Measurements from ENCODE around the gene FGFR4.

Gene FGFR4

GRCh38 chr5:177065491-177065890, 21.2 kb upstream of the FGFR4 start:
- Histone ChIP-seq H3K9me3 (ENCODE audit: insufficient read depth, low read depth, low read length) (no peaks in the 10 kb centered on the region), H3K27ac (ENCODE audit: low read length) (no peak overlapping the region), H3K27me3 (ENCODE audit: insufficient read depth, low read length) (no peaks in the 10 kb centered on the region), H3K4me1 (ENCODE audit: insufficient read depth, low read length) (no peaks in the 10 kb centered on the region), H3K4me3 (ENCODE audit: low read length) (no peak overlapping the region), H3K36me3 (ENCODE audit: insufficient read depth, low read depth, low read length) (peaks cover 39% of the 10 kb centered on the region), H3K9ac (ENCODE audit: low read depth, low read length) (no peak overlapping the region)

- H3K4me3 ChIP-seq (ENCODE audit: low read length), result no peak overlapping the region
- no peak overlapping the region for H3K27ac ChIP-seq (ENCODE audit: low read length)
- H3K27me3 ChIP-seq (ENCODE audit: insufficient read depth, low read length), result no peaks in the 10 kb centered on the region
- H3K4me1 ChIP-seq (ENCODE audit: insufficient read depth, low read length), result no peaks in the 10 kb centered on the region
- no peak overlapping the region for H3K9ac ChIP-seq (ENCODE audit: low read depth, low read length)
- H3K36me3 ChIP-seq (ENCODE audit: insufficient read depth, low read depth, low read length), result peaks cover 39% of the 10 kb centered on the region
- H3K9me3 ChIP-seq (ENCODE audit: insufficient read depth, low read depth, low read length), result no peaks in the 10 kb centered on the region
Measured at GRCh38 chr5:177066224-177066623, 20.5 kb upstream of the FGFR4 start.

- H3K27me3 ChIP-seq (ENCODE audit: insufficient read depth, low read length), result no peaks in the 10 kb centered on the region
- no peaks in the 10 kb centered on the region for H3K9me3 ChIP-seq (ENCODE audit: insufficient read depth, low read depth, low read length)
- H3K4me3 ChIP-seq (ENCODE audit: low read length), result no peak overlapping the region
- no peaks in the 10 kb centered on the region for H3K4me1 ChIP-seq (ENCODE audit: insufficient read depth, low read length)
- H3K27ac ChIP-seq (ENCODE audit: low read length), result no peak overlapping the region
- no peak overlapping the region for H3K9ac ChIP-seq (ENCODE audit: low read depth, low read length)
- H3K36me3 ChIP-seq (ENCODE audit: insufficient read depth, low read depth, low read length), result peaks cover 31% of the 10 kb centered on the region
Measured at GRCh38 chr5:177067503-177067902, 19.2 kb upstream of the FGFR4 start.

- Histone ChIP-seq H3K4me3 (ENCODE audit: low read length) (no peak overlapping the region), H3K9me3 (ENCODE audit: insufficient read depth, low read depth, low read length) (no peaks in the 10 kb centered on the region), H3K36me3 (ENCODE audit: insufficient read depth, low read depth, low read length) (peaks cover 8% of the 10 kb centered on the region; the same call in 1 of the 2 replicates), H3K4me1 (ENCODE audit: insufficient read depth, low read length) (no peaks in the 10 kb centered on the region), H3K9ac (ENCODE audit: low read depth, low read length) (no peak overlapping the region), H3K27ac (ENCODE audit: low read length) (no peak overlapping the region), H3K27me3 (ENCODE audit: insufficient read depth, low read length) (no peaks in the 10 kb centered on the region)
Measured at GRCh38 chr5:177070536-177071191, 16.1 kb upstream of the FGFR4 start.

- H3K4me1 ChIP-seq (ENCODE audit: insufficient read depth, low read length), result no peaks in the 10 kb centered on the region
- no peak overlapping the region for H3K9ac ChIP-seq (ENCODE audit: low read depth, low read length)
- H3K36me3 ChIP-seq (ENCODE audit: insufficient read depth, low read depth, low read length), result no peaks in the 10 kb centered on the region
- no peak overlapping the region for H3K4me3 ChIP-seq (ENCODE audit: low read length)
- no peaks in the 10 kb centered on the region for H3K27me3 ChIP-seq (ENCODE audit: insufficient read depth, low read length)
- H3K27ac ChIP-seq (ENCODE audit: low read length), result no peak overlapping the region
- H3K9me3 ChIP-seq (ENCODE audit: insufficient read depth, low read depth, low read length), result no peaks in the 10 kb centered on the region
Measured at GRCh38 chr5:177071666-177072385, 14.9 kb upstream of the FGFR4 start.

GRCh38 chr5:177077335-177077734, 9.4 kb upstream of the FGFR4 start:
- H3K9ac ChIP-seq (ENCODE audit: low read depth, low read length), result no peak overlapping the region
- H3K36me3 ChIP-seq (ENCODE audit: insufficient read depth, low read depth, low read length), result no peaks in the 10 kb centered on the region
- no peaks in the 10 kb centered on the region for H3K27me3 ChIP-seq (ENCODE audit: insufficient read depth, low read length)
- H3K9me3 ChIP-seq (ENCODE audit: insufficient read depth, low read depth, low read length), result no peaks in the 10 kb centered on the region
- no peak overlapping the region for H3K4me3 ChIP-seq (ENCODE audit: low read length)
- H3K27ac ChIP-seq (ENCODE audit: low read length), result no peak overlapping the region
- H3K4me1 ChIP-seq (ENCODE audit: insufficient read depth, low read length), result no peaks in the 10 kb centered on the region

- H3K9me3 ChIP-seq (ENCODE audit: insufficient read depth, low read depth, low read length), result no peaks in the 10 kb centered on the region
- H3K36me3 ChIP-seq (ENCODE audit: insufficient read depth, low read depth, low read length), result no peaks in the 10 kb centered on the region
- no peaks in the 10 kb centered on the region for H3K4me1 ChIP-seq (ENCODE audit: insufficient read depth, low read length)
- H3K27me3 ChIP-seq (ENCODE audit: insufficient read depth, low read length), result no peaks in the 10 kb centered on the region
- H3K4me3 ChIP-seq (ENCODE audit: low read length), result no peak overlapping the region
- H3K27ac ChIP-seq (ENCODE audit: low read length), result no peak overlapping the region
- no peak overlapping the region for H3K9ac ChIP-seq (ENCODE audit: low read depth, low read length)
Measured at GRCh38 chr5:177079606-177080005, 7.1 kb upstream of the FGFR4 start.

- no peak overlapping the region for H3K4me3 ChIP-seq (ENCODE audit: low read length)
- no peak overlapping the region for H3K9ac ChIP-seq (ENCODE audit: low read depth, low read length)
- no peaks in the 10 kb centered on the region for H3K9me3 ChIP-seq (ENCODE audit: insufficient read depth, low read depth, low read length)
- no peaks in the 10 kb centered on the region for H3K36me3 ChIP-seq (ENCODE audit: insufficient read depth, low read depth, low read length)
- no peaks in the 10 kb centered on the region for H3K4me1 ChIP-seq (ENCODE audit: insufficient read depth, low read length)
- H3K27me3 ChIP-seq (ENCODE audit: insufficient read depth, low read length), result no peaks in the 10 kb centered on the region
- no peak overlapping the region for H3K27ac ChIP-seq (ENCODE audit: low read length)
Measured at GRCh38 chr5:177080265-177080664, 6.5 kb upstream of the FGFR4 start.

GRCh38 chr5:177081859-177082258, 4.9 kb upstream of the FGFR4 start:
- Histone ChIP-seq H3K27me3 (ENCODE audit: insufficient read depth, low read length) (no peaks in the 10 kb centered on the region), H3K9ac (ENCODE audit: low read depth, low read length) (no peak overlapping the region), H3K4me3 (ENCODE audit: low read length) (no peak overlapping the region), H3K27ac (ENCODE audit: low read length) (no peak overlapping the region), H3K9me3 (ENCODE audit: insufficient read depth, low read depth, low read length) (no peaks in the 10 kb centered on the region), H3K4me1 (ENCODE audit: insufficient read depth, low read length) (peaks cover 4% of the 10 kb centered on the region; the same call in 1 of the 2 replicates), H3K36me3 (ENCODE audit: insufficient read depth, low read depth, low read length) (no peaks in the 10 kb centered on the region)

GRCh38 chr5:177083357-177083756, 3.4 kb upstream of the FGFR4 start:
- H3K27ac ChIP-seq (ENCODE audit: low read length), result no peak overlapping the region
- peaks cover 4% of the 10 kb centered on the region; the same call in 1 of the 2 replicates for H3K4me1 ChIP-seq (ENCODE audit: insufficient read depth, low read length)
- no peaks in the 10 kb centered on the region for H3K27me3 ChIP-seq (ENCODE audit: insufficient read depth, low read length)
- H3K36me3 ChIP-seq (ENCODE audit: insufficient read depth, low read depth, low read length), result no peaks in the 10 kb centered on the region
- no peak overlapping the region for H3K4me3 ChIP-seq (ENCODE audit: low read length)
- H3K9ac ChIP-seq (ENCODE audit: low read depth, low read length), result no peak overlapping the region
- no peaks in the 10 kb centered on the region for H3K9me3 ChIP-seq (ENCODE audit: insufficient read depth, low read depth, low read length)

GRCh38 chr5:177084175-177084574, 2.5 kb upstream of the FGFR4 start:
- no peaks in the 10 kb centered on the region for H3K36me3 ChIP-seq (ENCODE audit: insufficient read depth, low read depth, low read length)
- H3K9ac ChIP-seq (ENCODE audit: low read depth, low read length), result no peak overlapping the region
- H3K4me3 ChIP-seq (ENCODE audit: low read length), result no peak overlapping the region
- H3K9me3 ChIP-seq (ENCODE audit: insufficient read depth, low read depth, low read length), result no peaks in the 10 kb centered on the region
- H3K4me1 ChIP-seq (ENCODE audit: insufficient read depth, low read length), result peaks cover 4% of the 10 kb centered on the region; the same call in 1 of the 2 replicates
- H3K27me3 ChIP-seq (ENCODE audit: insufficient read depth, low read length), result no peaks in the 10 kb centered on the region
- no peak overlapping the region for H3K27ac ChIP-seq (ENCODE audit: low read length)
